HepG2 (cell line): Measurements from ENCODE around the gene PPP4C. TPM values are rescaled to one million over a fixed set of nuclear protein-coding genes. Genes with fewer than 3 reads are reported as not detected.
A peak's percentile ranks its signal among the peaks of the same experiment; 100 is the strongest.
"Not testable (repeated sequence)": the region's sequence is repeated elsewhere in the genome, so short reads cannot be mapped to it uniquely, and the experiment has no call there.

Source experiments
- ATAC-seq: fragments of 200-7000 bp; cut with Tn5 transposase; 3 replicates; pipeline ENCODE4 v1.9.1; 2020; ENCODE audit warnings: mild to moderate bottlenecking, moderate library complexity
- BruUV-seq: library from RNA; stranded (reverse); fragments of 400-500 nt; replicated peaks from 2 replicates; lab custom pipeline; 2021; lab: Mats Ljungman, UMichigan
- CTCF ChIA-PET: fragments of 300-600 bp; formaldehyde crosslinking; extraction: SDS; loops from one replicate; lab custom pipeline; 2021; ENCODE audit warnings: low total read pairs, inconsistent platforms, low intra/inter-chr PET ratio; lab: Yijun Ruan, JAX
- POLR2A ChIA-PET: fragments of 350-600 bp; sonication (Branson Sonifier 250); formaldehyde crosslinking; loops from one replicate; lab custom pipeline; 2020; ENCODE audit warnings: antibody characterized with exemption, inconsistent platforms; lab: Yijun Ruan, JAX
- DNase-seq: peaks from one replicate; pipeline ENCODE4 v3.0.0-alpha.2; 2015; ENCODE audit warnings: low spot score
- FAIRE-seq: peaks from 3 replicates; lab custom pipeline; 2011; peaks lifted over from hg19 to GRCh38; lab: Jason Lieb, UNC
- H2AFZ ChIP-seq: one replicate; pipeline ENCODE4 v1.6.1; 2011; ENCODE audit warnings: low read length, inconsistent platforms
- H3K27ac ChIP-seq: fragments of 300-600 bp; 3 replicates; pipeline ENCODE4 v1.8.0; 2011; ENCODE audit warnings: mixed run types, mild to moderate bottlenecking, mixed read lengths, low read length, inconsistent platforms; ENCODE audit not compliant: insufficient read depth; ENCODE audit errors: extremely low read length
- H3K27me3 ChIP-seq, 2 experiments: fragments of 200-600 bp in 1 of 2; 2 replicates in 1 of 2; 3 replicates in 1 of 2; pipeline versions ENCODE4 v1.6.0 to v1.8.0; 2011; ENCODE audit warnings: low read length in 2 of 2, mild to moderate bottlenecking in 2 of 2, moderate library complexity in 2 of 2, inconsistent platforms in 1 of 2; ENCODE audit not compliant: insufficient read depth in 2 of 2, control insufficient read depth in 1 of 2
- H3K36me3 ChIP-seq, 2 experiments: fragments of 200-600 bp in 1 of 2; replicated peaks in 1 of 2; 2 replicates in 1 of 2; 3 replicates in 1 of 2; pipeline versions ENCODE4 v1.5.1 to v1.8.0; 2011; ENCODE audit warnings: low read length in 2 of 2, inconsistent platforms in 1 of 2; ENCODE audit not compliant: insufficient read depth in 2 of 2, control insufficient read depth in 1 of 2
- H3K4me1 ChIP-seq: 2 replicates; pipeline ENCODE4 v1.5.1; 2012; ENCODE audit warnings: low read length, inconsistent platforms; ENCODE audit not compliant: insufficient read depth
- H3K4me2 ChIP-seq: 2 replicates; pipeline ENCODE4 v1.6.0; 2011; ENCODE audit warnings: low read depth, low read length, inconsistent platforms
- H3K4me3 ChIP-seq, 3 experiments: fragments of 200-600 bp in 1 of 3; sonication (generic), shearing (Covaris generic) in 1 of 3; replicated peaks in 1 of 3; 2 replicates each; pipeline ENCODE4 v1.5.1; 2011 to 2016; ENCODE audit warnings: low read length in 3 of 3, inconsistent platforms in 2 of 3, low read depth in 2 of 3, mild to moderate bottlenecking in 2 of 3, control low read depth in 1 of 3, mixed read lengths in 1 of 3; ENCODE audit not compliant: insufficient read depth in 1 of 3
- H3K79me2 ChIP-seq: one replicate; pipeline ENCODE4 v1.6.1; 2011; ENCODE audit warnings: low read length, inconsistent platforms; ENCODE audit not compliant: insufficient read depth
- H3K9ac ChIP-seq: 2 replicates; pipeline ENCODE4 v1.6.0; 2011; ENCODE audit warnings: mild to moderate bottlenecking, low read depth, low read length, inconsistent platforms; ENCODE audit not compliant: insufficient read depth
- H3K9me3 ChIP-seq: 2 replicates; pipeline ENCODE4 v1.5.1; 2012; ENCODE audit warnings: mild to moderate bottlenecking, low read length
- H4K20me1 ChIP-seq: 2 replicates; pipeline ENCODE4 v1.6.0; 2011; ENCODE audit warnings: inconsistent platforms, mild to moderate bottlenecking, low read length, moderate library complexity; ENCODE audit not compliant: insufficient read depth
- CHD4 ChIP-seq: fragments of 200-600 bp; sonication (generic); IDR thresholded peaks from 2 replicates; pipeline ENCODE4 v1.7.0; 2017; ENCODE audit warnings: mild to moderate bottlenecking, low read length, borderline replicate concordance
- HDAC2 ChIP-seq: sonication (generic); formaldehyde crosslinking; IDR thresholded peaks from 2 replicates; pipeline ENCODE4 v1.4.0; 2020; ENCODE audit warnings: missing genetic modification reagents
- POLR2AphosphoS2 ChIP-seq: IDR thresholded peaks from 2 replicates; pipeline ENCODE4 v1.6.1; 2011; ENCODE audit warnings: low read depth, low read length, improper control_type of control experiment
- RAD51 ChIP-seq: fragments of 450-650 bp; IDR thresholded peaks from 2 replicates; pipeline ENCODE4 v1.6.1; 2016; ENCODE audit warnings: borderline replicate concordance
- STAG1 ChIP-seq: sonication (generic); formaldehyde crosslinking; IDR thresholded peaks from 2 replicates; pipeline ENCODE4 v1.4.0; 2020; ENCODE audit warnings: missing genetic modification reagents
- ZNF121 ChIP-seq: sonication (generic); formaldehyde crosslinking; IDR thresholded peaks from 2 replicates; pipeline ENCODE4 v1.5.0; 2020; ENCODE audit warnings: mild to moderate bottlenecking, missing genetic modification reagents
- ZNF75D ChIP-seq: sonication (generic); formaldehyde crosslinking; IDR thresholded peaks from 2 replicates; pipeline ENCODE4 v1.8.1; 2023; ENCODE audit warnings: missing genetic modification reagents, mild to moderate bottlenecking, borderline replicate concordance
- ZNF781 ChIP-seq: sonication (generic); formaldehyde crosslinking; IDR thresholded peaks from 2 replicates; pipeline ENCODE4 v1.5.1; 2020; ENCODE audit warnings: borderline replicate concordance, mild to moderate bottlenecking, missing genetic modification reagents; ENCODE audit errors: not compliant biosample characterization
- WGBS: methylation state at CpG from one replicate; pipeline ENCODE4 v1.1.6; 2017; ENCODE audit warnings: low lambda C conversion rate; 5-methylcytosine and 5-hydroxymethylcytosine counted together
- in situ Hi-C: cut with HindIII; loops from 2 replicates; pipeline ENCODE4 v1.10.0; 2017; ENCODE audit warnings: low pct_unique_long_range_greater_than_20kb; ENCODE audit not compliant: extremely low pct_ligation_motif_present
- intact Hi-C: fragments of 100-400 bp; cut with micrococcal nuclease; formaldehyde crosslinking; loops from one replicate; pipeline ENCODE4 v1.10.0; 2022; ENCODE audit not compliant: unreplicated experiment
- polyA plus RNA-seq, 8 experiments: library from polyadenylated mRNA; depleted of rRNA in 3 of 8; stranded (reverse) in 7 of 8; unstranded in 1 of 8; fragments of >200 nt; fragmentation: Illumina TruSeq in 4 of 8; extraction: Trizol in 4 of 8; gene quantifications; 2 replicates each; pipeline versions ENCODE4 v1.2.1 to v1.2.3, GENCODE V29; 2011 to 2016; ENCODE audit warnings: low read depth in 4 of 8, missing spikeins in 1 of 8, mixed read lengths in 1 of 8; ENCODE audit not compliant: insufficient read depth in 1 of 8
- total RNA-seq, 5 experiments: library from RNA; depleted of rRNA; stranded (reverse); fragments of >200 nt; fragmentation: Illumina TruSeq; extraction: Trizol; gene quantifications; 2 replicates each; pipeline ENCODE4 v1.2.3, GENCODE V29; 2016; ENCODE audit warnings: low read depth in 1 of 5
- TF ChIP-seq, protein P1 (sequence below): sonication (generic); formaldehyde crosslinking; IDR thresholded peaks from 2 replicates; pipeline ENCODE4 v1.8.0; 2023; ENCODE audit warnings: mild to moderate bottlenecking, missing genetic modification reagents
- TF ChIP-seq, protein P2 (sequence below): sonication (generic); formaldehyde crosslinking; IDR thresholded peaks from 2 replicates; pipeline ENCODE4 v1.5.0; 2020; ENCODE audit warnings: mild to moderate bottlenecking, missing genetic modification reagents, moderate library complexity
- TF ChIP-seq, protein P3 (sequence below): sonication (generic); formaldehyde crosslinking; IDR thresholded peaks from 2 replicates; pipeline ENCODE4 v1.4.0; 2020; ENCODE audit warnings: mild to moderate bottlenecking, missing genetic modification reagents
- TF ChIP-seq, protein P4 (sequence below): sonication (generic); formaldehyde crosslinking; IDR thresholded peaks from 2 replicates; pipeline ENCODE4 v1.5.0; 2020; ENCODE audit warnings: missing genetic modification reagents, mild to moderate bottlenecking, borderline replicate concordance

Gene PPP4C
- total and polyA plus RNA-seq, 2 of the 13 experiments (the other 11 are each of a cell fraction or from before 2014, with no cell fraction given): 176 to 220 TPM

DNA sequence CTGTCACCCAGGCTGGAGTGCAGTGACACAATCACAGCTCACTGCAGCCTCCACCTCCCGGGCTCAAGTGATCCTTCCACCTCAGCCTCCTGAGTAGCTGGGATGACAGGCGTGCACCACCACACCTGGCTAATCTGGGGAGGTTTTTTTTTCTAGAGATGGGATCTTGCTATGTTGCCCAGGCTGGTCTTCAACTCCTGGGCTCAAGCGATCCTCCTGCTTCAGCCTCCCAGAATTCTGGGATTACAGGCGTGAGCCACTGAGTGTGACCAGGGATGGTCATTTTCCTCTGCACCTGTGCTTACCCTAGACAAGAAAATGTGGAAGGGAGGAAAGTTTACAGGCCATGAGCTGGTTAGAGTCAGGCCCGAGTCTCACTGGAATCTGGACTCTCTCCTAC lies 35.1 kb upstream of the PPP4C start:
- WGBS: 7% methylated on average over 5 of the region's 5 CpGs
- H3K4me3 ChIP-seq, BruUV-seq, H3K9me3 ChIP-seq, H2AFZ ChIP-seq, H3K9ac ChIP-seq, H3K36me3 ChIP-seq, CTCF ChIA-PET, H3K4me2 ChIP-seq, H3K27ac ChIP-seq, DNase-seq, in situ Hi-C loops, H4K20me1 ChIP-seq, POLR2A ChIA-PET, ATAC-seq, H3K79me2 ChIP-seq, intact Hi-C loops, FAIRE-seq: not testable (repeated sequence)
- Histone ChIP-seq H3K27me3 (peaks cover 0 to 19% of the 10 kb centered on the region in 2 experiments; a peak in 2 of 5 replicates), H3K4me1 (peaks cover 11% of the 10 kb centered on the region)
- peak; percentile 78; the same call in 1 of the 2 replicates for TF ChIP-seq ZNF121 (CRISPR knock-in tag)

DNA sequence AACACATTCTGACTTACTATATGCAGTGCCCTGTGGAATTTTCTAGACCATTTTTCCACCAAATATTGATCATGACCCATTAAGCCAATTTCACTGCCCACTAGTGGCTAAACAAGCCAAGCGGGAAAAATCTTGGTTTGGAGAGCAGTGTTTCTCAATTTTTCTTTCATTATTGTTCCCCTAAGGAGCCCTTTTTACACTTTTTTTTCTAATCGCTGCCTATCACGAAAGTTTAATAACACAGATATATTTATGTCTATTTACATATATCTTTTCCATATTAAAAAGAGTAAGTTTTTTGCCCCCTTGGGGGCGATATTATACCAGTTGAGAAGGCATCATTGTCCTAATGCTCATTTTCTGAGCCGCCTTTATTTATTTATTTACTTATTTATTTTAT lies 34.0 kb upstream of the PPP4C start:
- BruUV-seq: no TSS peak
- Histone ChIP-seq H4K20me1 (no peaks in the 10 kb centered on the region), H3K4me3 (no peak overlapping the region), H3K36me3 (no peaks in the 10 kb centered on the region), H3K79me2 (no peaks in the 10 kb centered on the region), H3K4me2 (no peak overlapping the region), H3K9ac (no peak overlapping the region), H3K27ac (no peak overlapping the region), H3K9me3 (no peaks in the 10 kb centered on the region), H3K4me1 (peaks cover 22% of the 10 kb centered on the region), H3K27me3 (peaks cover 0 to 20% of the 10 kb centered on the region in 2 experiments; a peak in 2 of 5 replicates), H2AFZ (no peak overlapping the region)
- whole genome bisulfite sequencing: 22% methylated on average over 5 of the region's 5 CpGs
- ATAC-seq: no peak
- FAIRE-seq: no peak
- ChIA-PET POLR2A (no interaction called here), CTCF (interaction anchor here (1.4 to 2.1 kb wide), 2 partner anchors 13 to 50 kb away, joined by 6 to 8 read pairs; partner anchors contain the start of gene TBX6)
- TF ChIP-seq STAG1 (CRISPR knock-in tag) (peak; percentile 32), ZNF75D (CRISPR knock-in tag) (no peak), HDAC2 (CRISPR knock-in tag) (no peak), CHD4 (no peak), POLR2AphosphoS2 (no peak), RAD51 (no peak), ZNF781 (no peak)
- TF ChIP-seq, protein P1, sequence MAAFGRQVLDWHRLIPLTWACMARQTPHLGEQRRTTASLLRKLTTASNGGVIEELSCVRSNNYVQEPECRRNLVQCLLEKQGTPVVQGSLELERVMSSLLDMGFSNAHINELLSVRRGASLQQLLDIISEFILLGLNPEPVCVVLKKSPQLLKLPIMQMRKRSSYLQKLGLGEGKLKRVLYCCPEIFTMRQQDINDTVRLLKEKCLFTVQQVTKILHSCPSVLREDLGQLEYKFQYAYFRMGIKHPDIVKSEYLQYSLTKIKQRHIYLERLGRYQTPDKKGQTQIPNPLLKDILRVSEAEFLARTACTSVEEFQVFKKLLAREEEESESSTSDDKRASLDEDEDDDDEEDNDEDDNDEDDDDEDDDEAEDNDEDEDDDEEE (CRISPR knock-in tag): no peak
- TF ChIP-seq, protein P2, sequence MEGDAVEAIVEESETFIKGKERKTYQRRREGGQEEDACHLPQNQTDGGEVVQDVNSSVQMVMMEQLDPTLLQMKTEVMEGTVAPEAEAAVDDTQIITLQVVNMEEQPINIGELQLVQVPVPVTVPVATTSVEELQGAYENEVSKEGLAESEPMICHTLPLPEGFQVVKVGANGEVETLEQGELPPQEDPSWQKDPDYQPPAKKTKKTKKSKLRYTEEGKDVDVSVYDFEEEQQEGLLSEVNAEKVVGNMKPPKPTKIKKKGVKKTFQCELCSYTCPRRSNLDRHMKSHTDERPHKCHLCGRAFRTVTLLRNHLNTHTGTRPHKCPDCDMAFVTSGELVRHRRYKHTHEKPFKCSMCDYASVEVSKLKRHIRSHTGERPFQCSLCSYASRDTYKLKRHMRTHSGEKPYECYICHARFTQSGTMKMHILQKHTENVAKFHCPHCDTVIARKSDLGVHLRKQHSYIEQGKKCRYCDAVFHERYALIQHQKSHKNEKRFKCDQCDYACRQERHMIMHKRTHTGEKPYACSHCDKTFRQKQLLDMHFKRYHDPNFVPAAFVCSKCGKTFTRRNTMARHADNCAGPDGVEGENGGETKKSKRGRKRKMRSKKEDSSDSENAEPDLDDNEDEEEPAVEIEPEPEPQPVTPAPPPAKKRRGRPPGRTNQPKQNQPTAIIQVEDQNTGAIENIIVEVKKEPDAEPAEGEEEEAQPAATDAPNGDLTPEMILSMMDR (CRISPR knock-in tag): peak; percentile 31; the same call in 1 of the 2 replicates
- TF ChIP-seq, protein P3, sequence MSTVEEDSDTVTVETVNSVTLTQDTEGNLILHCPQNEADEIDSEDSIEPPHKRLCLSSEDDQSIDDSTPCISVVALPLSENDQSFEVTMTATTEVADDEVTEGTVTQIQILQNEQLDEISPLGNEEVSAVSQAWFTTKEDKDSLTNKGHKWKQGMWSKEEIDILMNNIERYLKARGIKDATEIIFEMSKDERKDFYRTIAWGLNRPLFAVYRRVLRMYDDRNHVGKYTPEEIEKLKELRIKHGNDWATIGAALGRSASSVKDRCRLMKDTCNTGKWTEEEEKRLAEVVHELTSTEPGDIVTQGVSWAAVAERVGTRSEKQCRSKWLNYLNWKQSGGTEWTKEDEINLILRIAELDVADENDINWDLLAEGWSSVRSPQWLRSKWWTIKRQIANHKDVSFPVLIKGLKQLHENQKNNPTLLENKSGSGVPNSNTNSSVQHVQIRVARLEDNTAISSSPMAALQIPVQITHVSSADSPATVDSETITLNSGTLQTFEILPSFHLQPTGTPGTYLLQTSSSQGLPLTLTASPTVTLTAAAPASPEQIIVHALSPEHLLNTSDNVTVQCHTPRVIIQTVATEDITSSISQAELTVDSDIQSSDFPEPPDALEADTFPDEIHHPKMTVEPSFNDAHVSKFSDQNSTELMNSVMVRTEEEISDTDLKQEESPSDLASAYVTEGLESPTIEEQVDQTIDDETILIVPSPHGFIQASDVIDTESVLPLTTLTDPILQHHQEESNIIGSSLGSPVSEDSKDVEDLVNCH: no peak
- TF ChIP-seq, protein P4, sequence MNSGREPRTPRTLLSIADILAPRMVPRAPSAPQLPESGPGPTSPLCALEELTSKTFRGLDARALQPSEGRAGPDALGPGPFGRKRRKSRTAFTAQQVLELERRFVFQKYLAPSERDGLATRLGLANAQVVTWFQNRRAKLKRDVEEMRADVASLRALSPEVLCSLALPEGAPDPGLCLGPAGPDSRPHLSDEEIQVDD (CRISPR knock-in tag): no peak
- in situ Hi-C loops: no loop called here
- intact Hi-C loops: loop anchor here (1.0 kb wide), 1 partner anchor 50 kb away; no protein-coding TSS in a partner anchor
- no peak for DNase-seq
